Measurements from ENCODE around the gene NR2F1. TPM values are rescaled to one million over a fixed set of nuclear protein-coding genes. Genes with fewer than 3 reads are reported as not detected.
A peak's percentile ranks its signal among the peaks of the same experiment; 100 is the strongest.
"Not testable (repeated sequence)": the region's sequence is repeated elsewhere in the genome, so short reads cannot be mapped to it uniquely, and the experiment has no call there.

The NR2F1 gene
- 100 to 1,000 TPM; 208 to 334 (median 267) TPM for polyA plus RNA-seq (ENCODE audit: insufficient read length in 4 of 4)

GRCh38 chr5:93582677-93583438 is at the start of gene NR2F1:
NR2F1 (plus strand) TSS chr5:93583222; CDS start chr5:93585024, 1,802 bp downstream.
- peak; percentile 95 to 99 (median 96) for DNase-seq (ENCODE audit: low read depth in 4 of 4, low spot score in 2 of 4)

DNA sequence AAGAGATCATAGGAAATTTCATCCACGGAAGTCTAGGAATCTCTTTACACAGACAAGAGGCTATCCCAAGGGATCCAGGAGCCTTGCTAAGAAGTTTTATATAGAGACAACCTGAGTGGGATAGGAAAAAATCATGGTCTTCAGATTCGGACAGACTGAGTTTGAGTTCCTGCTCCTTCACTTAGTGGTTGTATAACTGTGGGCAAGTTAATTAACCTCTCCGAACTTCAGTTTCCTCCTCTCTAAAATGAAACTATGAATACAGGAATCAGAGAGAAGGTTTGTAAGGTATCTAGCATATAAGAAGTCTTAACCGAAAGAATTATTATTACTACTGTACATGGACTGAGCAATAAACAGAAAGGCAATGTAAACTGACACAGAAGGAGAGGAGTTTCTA is 37.1 kb upstream of the NR2F1 start:
- DNase-seq (ENCODE audit: low read depth in 4 of 4, low spot score in 2 of 4): no peak

GRCh38 chr5:93549594-93549993 is 33.4 kb upstream of the NR2F1 start:
- DNase-seq (ENCODE audit: low read depth in 4 of 4, low spot score in 2 of 4): not testable (repeated sequence)

- no peak for DNase-seq (ENCODE audit: low read depth in 4 of 4, low spot score in 2 of 4)
Observed at GRCh38 chr5:93557021-93557604, 25.9 kb upstream of the NR2F1 start.

GRCh38 chr5:93566091-93566490 is 16.9 kb upstream of the NR2F1 start:
- DNase-seq (ENCODE audit: low read depth in 4 of 4, low spot score in 2 of 4): no peak

GRCh38 chr5:93567424-93567823 is 15.6 kb upstream of the NR2F1 start:
- no peak for DNase-seq (ENCODE audit: low read depth in 4 of 4, low spot score in 2 of 4)

GRCh38 chr5:93569300-93570160 is 13.5 kb upstream of the NR2F1 start:
- peak in 1 of 4 donors; percentile 15 for DNase-seq (ENCODE audit: low read depth in 4 of 4, low spot score in 2 of 4)

- DNase-seq (ENCODE audit: low read depth in 4 of 4, low spot score in 2 of 4): no peak
Observed at GRCh38 chr5:93570294-93571113, 12.5 kb upstream of the NR2F1 start.

GRCh38 chr5:93571114-93571949 is 11.7 kb upstream of the NR2F1 start:
- peak in 1 of 4 donors; percentile 31 for DNase-seq (ENCODE audit: low read depth in 4 of 4, low spot score in 2 of 4)

- peak in 2 of 4 donors; percentile 23 to 48 for DNase-seq (ENCODE audit: low read depth in 4 of 4, low spot score in 2 of 4)
Observed at GRCh38 chr5:93572101-93572607, 10.9 kb upstream of the NR2F1 start.

GRCh38 chr5:93572608-93573353 is 10.2 kb upstream of the NR2F1 start:
- peak in 2 of 4 donors; percentile 50 to 80 for DNase-seq (ENCODE audit: low read depth in 4 of 4, low spot score in 2 of 4)

DNA sequence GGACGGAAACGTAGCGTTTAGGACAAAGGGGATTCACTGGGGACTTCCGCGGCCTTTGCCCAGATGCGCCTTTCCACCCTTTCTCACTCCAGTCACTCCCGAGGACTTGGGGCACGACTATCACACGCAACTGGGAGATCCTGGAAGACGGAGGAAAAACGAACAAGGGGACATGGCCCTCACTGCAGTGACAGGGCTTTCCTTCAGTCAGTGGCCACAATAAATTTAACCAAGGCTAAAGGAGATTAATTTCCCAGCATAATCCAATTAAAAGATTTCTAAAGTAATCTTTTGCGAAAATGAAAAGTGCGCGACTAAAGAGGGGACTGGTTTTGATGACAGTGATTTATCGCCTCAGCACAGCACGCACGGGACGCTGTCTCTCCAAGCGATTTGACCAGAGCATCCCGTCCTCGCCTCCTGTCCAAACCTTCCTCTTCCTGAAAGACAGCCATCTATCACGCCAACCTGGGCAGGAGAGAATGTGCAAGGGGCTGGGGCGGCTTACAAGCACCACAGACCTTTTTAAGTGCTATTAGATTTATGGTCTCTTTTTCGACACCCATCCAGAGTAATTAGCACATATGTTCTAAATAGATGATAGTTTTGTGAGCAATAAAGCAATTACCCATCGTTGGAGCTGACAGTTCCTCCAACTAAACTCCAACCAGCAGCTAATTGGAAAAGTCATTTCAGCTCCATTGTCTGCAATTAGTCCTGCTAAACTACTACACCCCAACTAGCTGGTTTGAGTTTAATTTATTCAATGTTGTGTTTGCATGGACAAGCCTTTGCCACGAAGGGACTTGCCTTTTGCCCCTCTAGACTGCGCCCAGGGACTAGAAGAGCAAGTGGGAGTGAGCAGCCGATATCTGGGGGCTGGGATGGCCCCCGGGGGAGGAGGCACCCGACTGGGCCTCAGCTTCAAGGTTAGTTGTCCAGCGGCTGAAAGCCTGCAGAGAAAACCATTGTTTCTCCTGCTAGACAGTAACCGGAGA is 9.4 kb upstream of the NR2F1 start:
- DNase-seq (ENCODE audit: low read depth in 4 of 4, low spot score in 2 of 4): peak in 1 of 4 donors; percentile 64

DNA sequence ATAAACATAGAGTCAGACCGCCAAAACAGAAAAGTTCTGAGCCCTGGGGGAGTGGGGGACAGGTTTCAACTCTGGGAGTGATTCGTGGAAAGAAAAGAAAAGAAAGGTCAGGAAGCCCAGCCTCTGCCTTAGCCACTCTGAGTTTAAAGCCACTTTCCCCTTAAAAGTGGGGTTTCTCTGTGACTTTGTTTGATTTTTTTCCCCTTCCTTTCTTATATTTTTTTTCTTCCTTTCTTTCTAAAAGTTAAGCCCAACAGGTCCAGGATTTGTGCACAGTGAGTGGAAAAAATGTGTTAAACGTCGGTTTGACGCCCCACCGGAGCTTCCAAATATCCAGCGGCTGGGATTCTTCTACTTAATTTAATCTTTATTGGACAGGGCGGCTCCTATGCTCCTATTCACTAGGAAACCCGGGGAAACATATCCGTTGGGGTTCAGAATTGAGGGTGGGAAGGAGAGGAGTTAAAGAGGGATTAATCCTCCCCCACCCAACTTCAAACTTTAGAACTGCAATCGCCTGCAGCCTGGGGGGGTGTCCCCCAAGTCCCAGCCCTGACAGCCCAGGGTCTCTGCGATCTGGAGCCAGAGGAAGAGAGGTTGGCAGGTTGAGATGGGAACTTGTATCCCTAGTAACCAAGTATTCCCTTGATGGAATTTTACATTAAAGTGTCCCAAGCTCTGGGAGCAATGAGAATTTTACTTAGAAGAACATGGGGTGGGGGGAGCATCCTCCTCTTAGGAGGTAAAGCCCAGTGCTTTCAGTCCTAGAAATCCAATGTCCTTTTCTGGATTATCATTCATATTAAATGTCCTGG is 8.3 kb upstream of the NR2F1 start:
- DNase-seq (ENCODE audit: low read depth in 4 of 4, low spot score in 2 of 4): peak in 2 of 4 donors; percentile 24 to 65

DNA sequence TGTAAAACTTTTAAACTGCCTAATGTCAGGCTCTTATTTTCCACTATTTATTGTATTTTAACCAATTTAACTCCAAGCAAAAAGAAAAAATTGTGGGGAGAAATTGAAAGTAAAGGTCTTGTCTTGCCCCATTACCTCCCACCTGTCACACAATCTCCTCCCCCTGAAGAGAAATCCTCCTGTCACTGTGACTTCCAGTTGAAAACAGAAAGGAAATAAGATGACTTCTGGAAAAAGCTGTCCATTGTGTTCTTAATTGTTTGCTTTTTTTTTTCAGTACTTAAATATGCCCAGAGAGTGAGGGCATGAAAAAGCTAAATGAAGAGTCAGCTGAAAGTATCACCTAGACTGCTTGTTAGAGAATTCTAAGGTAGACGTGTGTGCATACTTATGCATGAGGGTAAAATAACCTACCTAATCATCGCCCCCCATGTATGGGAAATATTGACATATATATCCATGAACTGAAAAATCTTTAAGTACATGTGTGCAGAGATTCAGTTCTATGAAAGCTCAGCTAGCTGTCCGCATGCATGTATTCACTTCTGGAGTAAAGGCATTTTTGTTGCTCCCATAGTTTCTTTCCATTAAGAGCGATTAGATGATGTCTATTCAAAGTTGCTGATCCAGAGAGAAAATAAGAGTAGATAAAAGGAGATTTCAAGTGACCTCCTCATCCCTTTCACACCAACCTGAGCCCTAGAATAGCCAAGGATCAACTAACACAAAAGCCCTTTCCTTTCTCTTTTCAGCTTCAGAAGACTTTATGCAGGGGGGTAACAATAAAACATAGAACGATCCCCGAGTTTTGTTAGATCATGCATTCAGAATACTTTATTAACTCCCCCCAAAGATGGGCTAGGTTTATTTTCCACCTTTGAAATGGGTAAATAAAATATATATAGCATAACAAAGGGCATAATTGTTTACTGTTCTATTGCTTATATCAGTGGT is 7.3 kb upstream of the NR2F1 start:
- peak in 2 of 4 donors; percentile 25 to 53 for DNase-seq (ENCODE audit: low read depth in 4 of 4, low spot score in 2 of 4)

All from left renal cortex interstitium (tissue), 4 donors.